Measurements from ENCODE around the gene NXPH4.

NXPH4 gene

DNA sequence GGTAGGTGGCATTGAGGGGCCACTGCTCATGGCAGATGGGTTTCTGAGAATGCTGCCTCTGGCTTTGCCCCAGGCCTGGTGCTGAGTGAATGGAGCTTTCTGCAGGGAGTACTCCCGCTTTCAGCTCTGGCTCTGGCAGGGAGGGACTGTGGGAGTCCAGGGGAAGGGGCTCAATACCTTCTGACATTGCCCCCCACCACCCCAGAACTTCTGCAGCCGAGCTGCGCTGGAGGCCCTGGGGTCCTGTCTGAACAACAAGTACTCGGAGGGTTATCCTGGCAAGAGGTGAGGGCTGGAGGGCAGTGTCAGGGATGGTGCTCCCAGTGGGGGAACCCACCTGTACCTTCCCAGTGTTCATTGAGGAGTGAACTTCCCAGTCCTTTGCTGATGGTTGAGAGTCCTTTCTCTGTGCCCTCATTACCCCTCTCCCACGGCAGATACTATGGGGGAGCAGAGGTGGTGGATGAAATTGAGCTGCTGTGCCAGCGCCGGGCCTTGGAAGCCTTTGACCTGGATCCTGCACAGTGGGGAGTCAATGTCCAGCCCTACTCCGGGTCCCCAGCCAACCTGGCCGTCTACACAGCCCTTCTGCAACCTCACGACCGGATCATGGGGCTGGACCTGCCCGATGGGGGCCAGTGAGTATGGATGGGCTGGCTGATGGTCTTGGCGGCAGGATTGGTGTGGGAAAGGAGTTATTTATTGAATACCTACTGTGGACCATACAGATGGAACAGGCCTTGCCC is 14.9 kb downstream of the NXPH4 start:
- no peak for DNase-seq (ENCODE audit: low read depth in 2 of 2)

DNA sequence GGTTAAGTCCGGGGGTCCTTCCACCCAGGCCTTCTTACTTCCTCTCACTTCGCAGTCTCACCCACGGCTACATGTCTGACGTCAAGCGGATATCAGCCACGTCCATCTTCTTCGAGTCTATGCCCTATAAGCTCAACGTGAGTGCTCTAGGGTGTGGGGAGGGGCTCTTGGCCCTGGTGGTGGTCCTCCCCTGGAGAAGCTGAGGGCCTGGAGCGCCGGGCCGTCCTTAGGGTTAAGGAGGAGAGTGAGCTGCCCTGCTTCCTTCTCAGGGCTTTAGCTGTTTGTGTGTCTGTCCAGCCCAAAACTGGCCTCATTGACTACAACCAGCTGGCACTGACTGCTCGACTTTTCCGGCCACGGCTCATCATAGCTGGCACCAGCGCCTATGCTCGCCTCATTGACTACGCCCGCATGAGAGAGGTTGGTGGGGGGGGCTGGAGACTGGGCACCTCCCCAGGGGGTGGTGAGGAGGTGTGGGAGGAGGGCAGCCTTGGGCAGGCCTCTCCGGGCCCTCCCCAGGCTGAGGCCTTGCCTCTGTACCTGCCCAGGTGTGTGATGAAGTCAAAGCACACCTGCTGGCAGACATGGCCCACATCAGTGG is 15.7 kb downstream of the NXPH4 start:
- no peak for DNase-seq (ENCODE audit: low read depth in 2 of 2)

DNA sequence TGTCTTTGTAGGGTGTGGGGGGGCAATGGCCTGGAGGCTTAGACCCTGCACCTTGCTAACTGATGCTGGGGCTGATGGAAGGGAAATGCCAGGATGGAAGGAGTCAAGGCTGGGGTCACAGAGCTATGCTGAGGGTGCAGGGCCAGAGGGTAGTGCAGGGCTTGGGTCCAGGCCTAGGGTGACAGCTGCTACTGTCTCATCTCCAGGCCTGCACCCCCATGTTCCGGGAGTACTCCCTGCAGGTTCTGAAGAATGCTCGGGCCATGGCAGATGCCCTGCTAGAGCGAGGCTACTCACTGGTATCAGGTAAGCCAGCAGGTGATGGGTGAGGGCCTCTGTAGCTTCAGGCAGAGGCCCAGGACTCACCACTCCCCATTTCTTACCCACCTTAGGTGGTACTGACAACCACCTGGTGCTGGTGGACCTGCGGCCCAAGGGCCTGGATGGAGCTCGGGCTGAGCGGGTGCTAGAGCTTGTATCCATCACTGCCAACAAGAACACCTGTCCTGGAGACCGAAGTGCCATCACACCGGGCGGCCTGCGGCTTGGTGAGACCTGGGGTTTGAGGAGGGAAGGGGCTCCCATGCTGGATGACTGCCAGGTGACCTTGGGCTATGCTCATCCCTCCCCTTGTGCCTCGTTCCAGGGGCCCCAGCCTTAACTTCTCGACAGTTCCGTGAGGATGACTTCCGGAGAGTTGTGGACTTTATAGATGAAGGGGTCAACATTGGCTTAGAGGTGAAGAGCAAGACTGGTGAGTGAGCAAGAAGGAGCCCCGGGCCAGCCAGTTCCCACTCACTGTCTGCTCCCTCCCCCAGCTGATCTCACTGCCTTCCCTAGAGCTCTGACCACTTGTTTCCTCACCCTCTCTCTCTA is 17.0 kb downstream of the NXPH4 start:
- no peak for DNase-seq (ENCODE audit: low read depth in 2 of 2)

DNA sequence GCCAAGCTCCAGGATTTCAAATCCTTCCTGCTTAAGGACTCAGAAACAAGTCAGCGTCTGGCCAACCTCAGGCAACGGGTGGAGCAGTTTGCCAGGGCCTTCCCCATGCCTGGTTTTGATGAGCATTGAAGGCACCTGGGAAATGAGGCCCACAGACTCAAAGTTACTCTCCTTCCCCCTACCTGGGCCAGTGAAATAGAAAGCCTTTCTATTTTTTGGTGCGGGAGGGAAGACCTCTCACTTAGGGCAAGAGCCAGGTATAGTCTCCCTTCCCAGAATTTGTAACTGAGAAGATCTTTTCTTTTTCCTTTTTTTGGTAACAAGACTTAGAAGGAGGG is 17.6 kb downstream of the NXPH4 start:
- no peak for DNase-seq (ENCODE audit: low read depth in 2 of 2)

DNA sequence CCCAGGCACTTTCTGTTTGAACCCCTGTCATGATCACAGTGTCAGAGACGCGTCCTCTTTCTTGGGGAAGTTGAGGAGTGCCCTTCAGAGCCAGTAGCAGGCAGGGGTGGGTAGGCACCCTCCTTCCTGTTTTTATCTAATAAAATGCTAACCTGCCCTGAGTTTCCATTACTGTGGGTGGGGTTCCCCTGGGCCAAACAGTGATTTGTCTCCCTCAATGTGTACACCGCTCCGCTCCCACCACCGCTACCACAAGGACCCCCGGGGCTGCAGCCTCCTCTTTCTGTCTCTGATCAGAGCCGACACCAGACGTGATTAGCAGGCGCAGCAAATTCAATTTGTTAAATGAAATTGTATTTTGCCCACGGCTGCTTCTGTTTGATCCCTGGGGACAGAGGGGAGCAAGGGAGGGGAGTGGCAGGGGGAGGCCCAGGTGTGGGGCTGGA is 18.0 kb downstream of the NXPH4 start:
- no peak for DNase-seq (ENCODE audit: low read depth in 2 of 2)

DNA sequence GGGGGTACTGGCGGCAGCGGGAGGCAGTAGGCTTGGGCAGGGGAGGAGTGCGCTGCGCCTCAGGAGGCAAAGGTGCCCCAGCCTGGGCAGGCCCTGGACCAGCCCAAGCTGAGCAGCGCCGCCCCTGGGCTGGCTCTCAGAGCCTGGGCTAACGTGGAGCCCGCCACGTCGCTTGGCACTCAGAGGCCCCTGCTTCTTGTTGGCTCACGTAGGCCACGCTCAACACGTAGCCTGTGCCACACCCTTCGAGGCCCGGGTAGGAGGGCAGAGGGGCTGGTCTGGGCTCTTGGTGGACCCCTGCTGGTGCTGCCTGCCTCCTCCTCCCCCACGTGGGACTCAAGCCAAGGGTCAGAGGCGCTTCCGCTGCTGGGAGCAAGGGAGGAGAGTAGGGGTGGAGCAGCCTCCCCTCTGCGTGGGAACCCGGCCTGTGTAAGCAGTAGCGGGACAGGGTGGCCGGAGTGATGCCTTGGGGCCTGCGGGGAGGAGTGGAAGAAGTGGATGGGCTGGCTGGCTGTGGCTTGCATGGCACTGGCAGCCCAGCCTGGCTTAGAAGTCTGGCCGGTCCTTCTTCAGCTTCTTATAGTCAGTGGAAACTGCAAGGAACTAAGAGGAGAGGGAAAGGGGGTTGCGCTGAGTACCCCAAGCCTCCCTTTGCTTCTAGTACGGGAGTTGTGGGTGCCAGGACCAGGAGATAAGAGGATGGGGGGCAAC is 18.6 kb downstream of the NXPH4 start:
- no peak for DNase-seq (ENCODE audit: low read depth in 2 of 2)

DNA sequence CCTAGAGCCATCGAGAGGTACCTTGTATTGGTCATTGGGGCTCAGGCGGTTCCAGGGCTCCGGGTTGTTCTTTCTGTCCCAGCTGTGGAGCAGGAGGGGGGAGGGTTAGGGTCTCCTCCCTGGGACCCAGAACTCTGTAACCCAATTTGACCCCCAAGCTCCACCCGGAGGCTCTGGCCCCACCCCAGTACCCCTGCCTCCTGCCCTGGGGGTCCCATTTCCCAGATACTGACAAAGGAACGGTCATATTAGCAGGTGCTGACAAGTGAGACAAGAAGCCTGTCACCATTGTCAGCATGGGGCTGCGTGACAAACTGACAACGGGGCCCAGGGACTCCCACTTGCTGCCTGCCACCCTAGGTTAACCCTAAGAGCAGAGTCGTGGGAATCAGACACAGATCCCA is 19.1 kb downstream of the NXPH4 start:
- no peak for DNase-seq (ENCODE audit: low read depth in 2 of 2)

DNA sequence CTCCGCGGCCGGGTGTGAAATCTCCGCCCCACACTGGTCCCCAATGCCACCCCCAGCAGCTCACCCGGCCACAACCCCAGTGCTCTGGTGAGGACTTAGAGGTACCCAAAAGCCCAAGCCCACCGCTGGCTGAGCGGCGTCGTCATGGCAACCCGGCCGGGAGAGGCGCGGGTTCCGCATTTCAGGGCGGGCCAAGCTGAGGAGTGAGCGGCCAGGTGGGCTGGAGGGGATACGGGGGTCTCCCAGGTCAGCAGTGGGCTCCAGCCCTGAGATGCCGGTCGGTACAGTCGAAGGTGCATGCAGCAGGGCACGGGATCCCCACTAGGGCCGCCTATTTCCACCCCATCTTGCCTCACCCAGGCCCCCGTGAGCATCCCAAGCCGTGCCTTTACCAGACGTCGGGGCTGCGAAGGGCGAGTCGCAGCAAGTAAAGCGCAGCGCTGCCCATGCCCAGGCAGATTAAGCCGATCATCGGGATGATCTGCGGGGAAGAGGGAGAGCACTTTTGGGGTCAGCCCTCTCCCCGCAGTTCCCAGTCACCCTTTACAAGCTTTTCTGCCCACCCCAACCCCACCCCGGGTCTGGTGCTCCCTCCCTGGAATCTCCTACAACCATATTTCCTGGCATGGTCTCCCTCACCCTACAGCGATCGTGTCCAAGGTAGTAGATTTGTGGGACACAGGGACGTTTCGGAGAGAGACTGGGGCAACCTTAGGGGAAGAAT is 19.8 kb downstream of the NXPH4 start:
- no peak for DNase-seq (ENCODE audit: low read depth in 2 of 2)

DNA sequence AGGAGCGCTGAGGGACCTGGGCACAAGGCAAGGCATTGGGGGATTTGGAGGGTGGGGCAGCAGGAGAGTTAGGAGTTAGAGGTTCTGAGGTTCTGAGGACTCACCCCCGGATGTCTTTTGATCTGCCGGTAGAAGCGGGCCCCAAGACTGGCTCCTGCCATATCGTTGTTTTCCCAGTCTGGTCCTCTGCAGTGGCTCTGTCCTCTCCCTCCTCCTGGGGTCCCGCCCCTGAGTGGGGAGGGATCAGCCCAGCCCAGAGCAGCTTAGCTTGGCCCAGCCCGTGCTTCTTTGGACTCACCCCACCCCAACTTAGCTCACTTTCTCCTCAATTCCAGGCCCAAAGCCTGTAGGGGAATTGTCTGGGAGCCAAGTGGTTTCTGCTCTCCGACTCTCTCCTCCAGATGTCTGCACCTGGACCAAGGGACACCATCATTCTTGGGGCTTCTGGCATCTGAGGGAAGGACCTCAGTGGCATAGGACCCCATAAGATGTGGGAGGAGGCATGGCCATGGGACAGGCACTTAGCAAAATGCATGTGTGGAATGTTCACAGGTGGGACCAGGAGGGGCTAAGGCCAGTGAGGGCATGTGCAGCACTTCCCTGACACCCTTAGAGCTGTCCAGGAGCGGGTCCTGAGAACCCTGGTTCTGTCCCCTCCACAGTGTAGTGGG is 20.5 kb downstream of the NXPH4 start:
- DNase-seq (ENCODE audit: low read depth in 2 of 2): no peak

DNA sequence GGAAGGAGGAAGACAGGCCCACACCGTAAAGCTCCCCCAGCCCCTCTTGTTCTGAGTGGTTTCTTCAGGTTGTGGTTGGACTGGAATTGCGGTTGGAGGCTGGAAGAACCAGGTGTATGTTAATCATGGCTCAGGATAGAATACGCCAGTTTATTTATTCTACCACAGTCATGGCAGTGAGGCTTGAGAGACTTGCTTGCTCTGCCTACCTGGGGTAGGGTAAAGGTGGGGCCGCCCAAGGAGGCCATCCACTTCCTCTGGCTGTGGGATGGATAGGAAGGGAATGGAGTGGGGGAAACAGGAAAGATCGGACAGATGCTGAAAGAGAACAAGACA is 21.0 kb downstream of the NXPH4 start:
- no peak for DNase-seq (ENCODE audit: low read depth in 2 of 2)

DNA sequence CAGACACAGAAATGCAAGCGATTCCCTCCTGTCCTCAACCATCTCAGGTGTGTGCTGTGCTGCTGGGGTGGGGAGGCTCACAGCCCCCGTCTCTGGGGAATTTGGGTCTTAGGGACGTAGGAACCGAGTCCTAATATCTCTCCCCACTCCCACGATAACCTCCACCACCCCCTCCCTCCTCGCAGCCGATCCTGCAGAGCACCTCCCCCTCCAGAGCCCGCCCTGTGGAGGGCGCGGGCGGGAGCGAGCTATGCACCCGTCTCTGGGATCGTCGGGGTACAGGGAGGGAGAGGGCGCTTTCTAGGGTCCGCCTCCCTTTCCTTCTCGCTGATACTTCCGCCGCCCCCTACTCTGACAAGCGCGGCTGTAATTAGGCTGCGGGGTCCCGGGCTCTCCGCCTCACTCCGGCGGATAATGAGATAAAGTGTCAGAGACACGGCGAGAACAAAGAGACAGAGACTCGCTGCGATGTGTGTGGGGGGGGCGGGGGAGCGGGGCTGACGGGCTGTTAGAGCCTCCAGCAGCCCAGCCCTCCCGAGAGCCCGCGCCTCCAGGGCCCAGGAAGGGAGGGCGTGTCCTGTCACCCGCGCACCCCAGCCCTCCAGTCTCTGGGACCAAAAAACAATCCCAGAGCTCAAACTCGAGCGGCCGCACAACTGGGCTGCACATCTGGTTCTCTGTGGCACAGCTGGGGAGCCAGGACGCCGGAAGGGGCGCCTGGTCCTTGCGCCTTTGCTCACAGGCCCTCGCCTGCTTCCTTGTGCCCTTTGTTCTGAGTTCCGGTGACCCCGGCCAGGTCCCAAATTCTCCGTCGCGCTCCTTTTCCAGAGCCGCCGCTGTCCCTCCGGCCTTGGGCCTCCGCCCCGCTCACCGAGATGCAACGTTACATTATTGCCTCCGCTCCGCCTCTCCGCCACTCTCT is 21.6 kb downstream of the NXPH4 start:
- DNase-seq (ENCODE audit: low read depth in 2 of 2): no peak

DNA sequence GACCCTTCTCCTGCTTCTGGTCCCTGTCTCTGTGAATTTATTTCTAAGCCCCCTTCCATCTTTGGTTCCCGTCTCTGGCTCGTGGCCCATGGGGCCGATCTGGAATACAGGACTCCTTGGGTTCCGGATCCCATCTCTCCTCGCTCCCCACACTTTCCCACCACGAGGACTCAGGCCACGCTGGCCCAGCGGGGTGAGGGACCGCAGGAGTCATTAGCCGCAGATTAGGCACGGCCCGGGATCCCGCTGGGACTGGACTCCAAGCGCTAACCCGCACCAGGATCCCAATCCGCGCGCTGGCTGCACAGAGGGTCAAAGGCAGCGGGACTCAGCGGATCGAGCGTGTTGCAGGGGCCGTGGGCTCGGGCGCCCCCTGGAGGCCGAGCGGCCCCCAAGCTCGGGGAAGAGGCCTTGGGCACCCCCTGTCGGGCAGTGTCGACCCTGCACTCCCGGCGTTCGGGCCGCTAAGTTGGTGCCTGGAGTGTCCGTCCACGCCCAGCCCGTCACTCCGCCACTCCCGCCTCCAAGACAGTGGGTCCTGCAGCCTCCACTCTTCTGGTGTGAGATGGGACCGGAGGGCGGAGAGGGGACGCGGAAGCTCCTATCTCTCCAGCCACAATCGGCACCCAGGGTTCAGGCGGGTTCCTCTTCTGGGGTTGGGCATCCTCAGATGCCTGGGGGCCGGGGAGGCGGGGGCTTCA is 22.4 kb downstream of the NXPH4 start:
- DNase-seq (ENCODE audit: low read depth in 2 of 2): peak; percentile 66 to 72

DNA sequence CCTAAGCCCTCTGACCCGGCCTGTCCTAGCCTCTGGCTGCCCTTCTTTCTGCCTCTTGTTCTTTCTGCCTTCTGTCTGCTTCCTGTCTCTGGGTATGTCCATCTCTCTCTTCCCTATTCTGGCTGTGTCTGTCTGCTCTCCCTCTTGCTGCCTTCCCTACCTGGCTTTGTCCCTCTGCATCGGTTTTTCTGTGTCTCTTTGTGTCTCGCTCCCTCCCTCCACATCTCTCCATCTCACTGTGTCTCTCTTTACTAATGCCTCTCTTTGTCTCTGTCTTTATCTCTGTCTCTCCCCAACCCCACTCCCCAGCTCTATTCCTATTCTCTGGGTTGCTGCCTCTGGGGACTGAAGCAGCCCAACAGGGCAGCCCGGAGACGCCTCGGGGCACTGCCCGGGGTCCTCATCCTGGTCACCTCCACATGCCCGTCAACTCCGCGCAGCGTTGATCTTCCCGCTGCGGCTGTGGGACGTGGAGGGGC is 23.0 kb downstream of the NXPH4 start:
- no peak for DNase-seq (ENCODE audit: low read depth in 2 of 2)

DNA sequence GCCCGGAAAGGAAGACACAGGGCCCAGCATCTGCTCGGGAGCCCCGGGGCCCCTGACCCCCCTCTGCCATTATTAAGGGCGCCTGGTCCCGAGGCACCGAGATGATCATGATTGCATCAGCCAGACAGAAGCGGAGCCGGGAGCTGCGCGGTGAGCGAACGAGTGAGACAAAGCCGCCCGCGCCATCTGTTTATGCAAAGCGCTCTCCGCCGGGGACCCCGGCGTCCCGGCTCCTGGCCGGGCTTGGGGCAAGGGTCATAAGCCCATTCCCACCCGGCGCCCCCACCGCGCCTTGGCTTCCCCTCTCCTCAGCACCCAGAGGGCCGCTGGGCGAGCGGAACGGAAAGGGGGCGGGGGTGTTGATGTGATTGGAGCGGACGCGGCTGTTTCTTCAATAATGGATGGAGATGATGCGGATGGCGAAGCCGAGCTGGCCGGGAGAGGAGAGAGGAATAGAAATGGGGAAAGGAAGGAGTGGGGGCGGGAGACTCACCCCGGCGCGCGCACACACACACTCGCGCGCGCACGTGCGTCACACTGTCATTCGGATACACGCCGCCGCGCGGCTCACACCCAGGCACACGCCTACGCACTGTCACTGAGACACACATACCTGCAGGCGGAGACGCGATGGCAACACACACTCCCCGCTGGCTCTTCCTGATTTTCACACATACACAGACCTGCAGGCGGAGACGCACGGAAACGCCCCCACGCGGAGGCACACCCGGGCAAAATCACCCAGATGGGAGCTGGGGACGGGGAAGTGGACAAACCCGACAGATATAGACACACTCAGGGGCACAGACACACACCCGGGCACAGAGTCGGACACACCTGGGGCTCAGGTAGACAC is 23.7 kb downstream of the NXPH4 start:
- DNase-seq (ENCODE audit: low read depth in 2 of 2): no peak

DNA sequence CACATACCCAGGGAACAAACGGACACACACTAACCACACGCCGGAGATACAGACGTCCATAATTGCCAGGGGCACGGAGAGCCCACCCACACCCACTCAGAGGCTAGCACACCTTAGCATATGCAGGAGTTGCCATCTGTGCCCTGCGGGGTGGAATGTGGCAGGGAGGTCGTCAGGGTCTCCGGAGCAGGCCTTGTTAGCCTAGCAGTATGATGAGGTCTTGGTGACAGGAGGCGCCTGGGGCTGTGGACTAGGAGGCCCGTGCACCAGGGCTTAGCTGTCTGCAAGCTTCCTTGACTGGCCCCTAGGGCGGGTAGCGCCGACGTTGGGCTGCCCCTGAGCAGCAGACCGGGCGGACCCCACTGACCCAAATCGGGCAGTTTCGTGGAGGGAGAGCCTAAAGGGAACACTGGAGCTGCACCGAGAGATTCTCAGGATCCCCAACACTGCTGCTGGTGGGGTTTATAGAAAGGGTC is 24.4 kb downstream of the NXPH4 start:
- no peak for DNase-seq (ENCODE audit: low read depth in 2 of 2)

DNA sequence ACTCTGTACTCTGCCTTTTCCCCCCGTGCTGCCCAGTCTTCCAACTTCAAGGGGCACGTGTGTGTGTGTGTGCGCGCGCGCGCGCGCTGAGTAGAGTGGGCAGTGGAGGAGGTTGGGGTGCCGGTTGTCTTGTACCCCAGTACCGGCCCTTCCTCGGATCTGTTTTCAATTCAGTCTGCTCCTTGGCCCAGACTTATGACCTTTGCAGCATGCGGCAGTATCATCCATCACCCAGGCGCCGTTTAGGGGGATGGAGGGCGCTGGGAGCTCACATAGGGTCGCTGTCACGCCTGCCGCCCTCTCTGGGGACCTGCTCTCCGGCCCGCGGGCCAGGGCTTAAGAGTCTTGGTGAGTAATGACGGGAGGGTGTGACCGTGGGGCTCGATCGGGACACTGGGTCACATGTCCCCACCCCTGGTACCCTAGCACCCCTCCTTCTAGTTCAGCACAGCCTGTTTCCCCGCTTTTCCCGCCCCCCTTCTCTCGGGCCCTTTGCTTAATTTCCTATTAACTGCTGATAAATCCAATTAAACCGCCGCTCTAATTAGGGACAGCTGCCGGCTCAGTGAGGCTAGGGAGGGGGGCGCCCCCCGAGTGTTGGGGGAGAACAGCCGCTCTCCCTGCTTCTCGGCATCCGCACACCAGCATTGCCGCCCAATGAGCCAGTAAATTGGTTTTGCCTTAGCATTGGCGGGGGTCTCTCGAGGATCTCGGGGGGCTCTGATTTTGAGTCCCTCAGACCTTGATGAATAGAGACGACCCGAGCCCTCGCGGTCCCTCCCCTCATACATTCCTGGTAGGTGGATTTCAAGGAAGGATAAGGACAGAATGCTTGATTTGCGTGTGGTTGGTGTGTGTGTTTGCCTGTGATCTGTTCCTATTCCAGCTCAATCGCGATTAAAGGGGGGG is 25.1 kb downstream of the NXPH4 start:
- no peak for DNase-seq (ENCODE audit: low read depth in 2 of 2)

DNA sequence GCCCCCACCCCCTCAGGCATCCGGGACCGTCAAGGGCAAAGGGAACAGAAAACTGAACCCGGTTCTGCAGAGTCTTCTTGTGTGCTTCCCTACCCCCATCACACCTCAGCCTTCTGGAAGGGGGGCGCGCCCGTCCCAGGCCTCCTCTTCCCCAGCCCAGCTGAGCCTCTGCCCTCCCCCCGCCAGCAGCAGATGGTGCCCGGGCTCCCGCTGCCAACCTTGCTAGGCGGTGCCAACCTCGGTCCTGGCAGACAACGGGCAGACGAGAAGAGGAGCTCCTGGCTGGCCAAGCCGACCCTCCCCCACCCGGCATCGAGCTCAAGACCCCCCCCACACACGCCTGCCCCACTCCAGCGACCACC is 25.7 kb downstream of the NXPH4 start:
- DNase-seq (ENCODE audit: low read depth in 2 of 2): no peak
